ENCODE measurements around the gene CA10. TPM values are rescaled to one million over a fixed set of nuclear protein-coding genes. Genes with fewer than 3 reads are reported as not detected.

The CA10 gene
- total RNA-seq, 1 experiment from 2014 or later = 0.46 TPM

- H2AK5ac ChIP-seq (ENCODE audit: insufficient read length, low read length) = no peak overlapping the region
- Mint-ChIP-seq H3K27me3 (ENCODE audit: low read depth) (peaks cover 4% of the 10 kb centered on the region), H3K4me1 (0 out of 4 replicates have a peak, but pooled peaks cover 0 to 3% of the 10 kb centered on the region in 2 experiments), H3K27ac (no peak overlapping the region), H3K9me3 (peaks cover 17% of the 10 kb centered on the region in 2 experiments), H3K36me3 (ENCODE audit: insufficient read depth in 1 of 3, low read depth in 3 of 3) (peaks cover 4 to 14% (median 9%) of the 10 kb centered on the region in 3 experiments; a peak in 5 of 7 replicates), H3K4me3 (no peak overlapping the region)
- no peaks in the 10 kb centered on the region for H3K23me2 ChIP-seq (ENCODE audit: insufficient read length, low read depth, low read length, poor library complexity, severe bottlenecking)
- no CpG with 5 or more reads among the region's 5 CpGs for WGBS (ENCODE audit: extremely low coverage, insufficient read length, low lambda C conversion rate)
- no peaks in the 10 kb centered on the region for H3K27me3 ChIP-seq (ENCODE audit: insufficient read depth, low read length)
- H2BK5ac ChIP-seq (ENCODE audit: insufficient read length, low read length) = no peak overlapping the region
- no peak overlapping the region for H4K91ac ChIP-seq (ENCODE audit: insufficient read length, low read depth, low read length)
- no peak overlapping the region for H2BK12ac ChIP-seq (ENCODE audit: insufficient read length, low read depth, low read length)
- H3K9me3 ChIP-seq (ENCODE audit: control insufficient read depth, low read depth, low read length) = no peaks in the 10 kb centered on the region
- H3K4me2 ChIP-seq (ENCODE audit: insufficient read depth, insufficient read length, low read length) = no peak overlapping the region
- no peak overlapping the region for H3K14ac ChIP-seq (ENCODE audit: insufficient read depth, low read length)
- no peak overlapping the region for H3K56ac ChIP-seq (ENCODE audit: insufficient read length, low read depth, low read length)
- no peak overlapping the region for H3K23ac ChIP-seq (ENCODE audit: insufficient read length, low read depth, low read length)
- H3K79me2 ChIP-seq (ENCODE audit: insufficient read depth, low read length) = no peaks in the 10 kb centered on the region
- no peak overlapping the region for H2AFZ ChIP-seq (ENCODE audit: low read length)
- no peaks in the 10 kb centered on the region for H3K4me1 ChIP-seq (ENCODE audit: insufficient read depth, low read length)
- H2BK15ac ChIP-seq (ENCODE audit: low read depth, low read length) = no peak overlapping the region
- no peak overlapping the region for H3K18ac ChIP-seq (ENCODE audit: insufficient read length, low read depth, low read length)
- H4K8ac ChIP-seq (replicated peaks; ENCODE audit: insufficient read length, low read depth, low read length) = no peak overlapping the region
- H3K79me1 ChIP-seq (ENCODE audit: insufficient read depth, low read depth, low read length, poor library complexity, severe bottlenecking) = no peaks in the 10 kb centered on the region
- H3K9ac ChIP-seq (ENCODE audit: extremely low read depth, insufficient read length, low read length) = no peak overlapping the region
- TF ChIP-seq CTCF (conservative IDR thresholded peaks at IDR 0.05) = no peak
- no peak overlapping the region for H2BK20ac ChIP-seq (ENCODE audit: low read depth, low read length, poor library complexity, severe bottlenecking)
- no peak overlapping the region for H2BK120ac ChIP-seq (ENCODE audit: low read depth, low read length, poor library complexity, severe bottlenecking)
- H3K27ac ChIP-seq (ENCODE audit: insufficient read length, low read depth, low read length) = no peak overlapping the region
- H4K5ac ChIP-seq (ENCODE audit: insufficient read length, low read depth, low read length) = no peak overlapping the region
- H3K4ac ChIP-seq (ENCODE audit: low read depth, low read length) = no peak overlapping the region
- H4K20me1 ChIP-seq (ENCODE audit: control insufficient read depth, insufficient read depth, insufficient read length) = no peaks in the 10 kb centered on the region
- H3T11ph ChIP-seq (ENCODE audit: low read length) = no peak overlapping the region
- DNase-seq = no peak
Observed at GRCh38 chr17:51957786-51958185, 200.7 kb downstream of the CA10 start.

Data from H9 (cell line).